SK-N-SH (cell line): ENCODE data around the gene ENPP7. TPM values are rescaled to one million over a fixed set of nuclear protein-coding genes. Genes with fewer than 3 reads are reported as not detected.

ENCODE experiments used
- CTCF ChIA-PET: fragments of 300-600, 350-600 bp; formaldehyde crosslinking; extraction: SDS; loops from one replicate; lab custom pipeline; 2021; lab: Yijun Ruan, JAX
- POLR2A ChIA-PET: fragments of 350-600 bp; sonication (Branson Sonifier 250); formaldehyde crosslinking; extraction: SDS; loops from one replicate; lab custom pipeline; 2020; ENCODE audit warnings: antibody characterized with exemption, inconsistent platforms; lab: Yijun Ruan, JAX
- DNase-seq: peaks from one replicate; pipeline ENCODE4 v3.0.0; 2012
- H2AFZ ChIP-seq: fragments of 200-600 bp; sonication (generic); 2 replicates; pipeline ENCODE4 v1.8.1; 2016; ENCODE audit warnings: antibody characterized with exemption, mild to moderate bottlenecking, low read depth
- H3F3A ChIP-seq: fragments of 200-600 bp; sonication (generic); replicated peaks from 2 replicates; pipeline ENCODE3; 2016; ENCODE audit warnings: antibody characterized with exemption, mild to moderate bottlenecking; ENCODE audit not compliant: insufficient read depth
- H3K27ac ChIP-seq, 2 experiments: fragments of 200-500 bp in 1 of 2; fragments of 200-600 bp in 1 of 2; sonication (Bioruptor generic) in 1 of 2; sonication (generic), shearing (Covaris generic) in 1 of 2; 2 replicates each; pipeline versions ENCODE4 v1.5.1 to v1.6.1; 2014 to 2016; ENCODE audit warnings: low read depth in 2 of 2, inconsistent platforms in 1 of 2, low read length in 1 of 2, mild to moderate bottlenecking in 1 of 2, mixed read lengths in 1 of 2
- H3K27me3 ChIP-seq: fragments of 200-600 bp; sonication (generic), shearing (Covaris generic); 2 replicates; pipeline ENCODE4 v1.6.1; 2016; ENCODE audit warnings: mixed run types; ENCODE audit not compliant: insufficient read depth
- H3K36me3 ChIP-seq, 2 experiments: fragments of 200-500 bp in 1 of 2; fragments of 200-600 bp in 1 of 2; sonication (Bioruptor generic) in 1 of 2; sonication (generic) in 1 of 2; replicated peaks in 1 of 2; 2 replicates each; pipeline versions ENCODE3 to v1.5.1; 2014 to 2016; ENCODE audit warnings: low read length in 1 of 2, mild to moderate bottlenecking in 1 of 2; ENCODE audit not compliant: insufficient read depth in 2 of 2, control insufficient read depth in 1 of 2
- H3K4me1 ChIP-seq, 2 experiments: fragments of 200-500 bp in 1 of 2; fragments of 200-600 bp in 1 of 2; sonication (Bioruptor generic) in 1 of 2; sonication (generic), shearing (Covaris generic) in 1 of 2; 2 replicates each; pipeline versions ENCODE4 v1.5.1 to v1.6.1; 2014 to 2016; ENCODE audit warnings: low read depth in 1 of 2, low read length in 1 of 2, mixed run types in 1 of 2; ENCODE audit not compliant: insufficient read depth in 2 of 2, control insufficient read depth in 1 of 2
- H3K4me2 ChIP-seq: fragments of 200-600 bp; sonication (generic), shearing (Covaris generic); 2 replicates; pipeline ENCODE4 v1.6.1; 2017; ENCODE audit warnings: mixed run types
- H3K4me3 ChIP-seq, 2 experiments: fragments of 200-500 bp in 1 of 2; fragments of 200-600 bp in 1 of 2; sonication (Bioruptor generic) in 1 of 2; sonication (generic), shearing (Covaris generic) in 1 of 2; 2 replicates each; pipeline versions ENCODE4 v1.5.1 to v1.8.1; 2014 to 2016; ENCODE audit warnings: low read depth in 2 of 2, inconsistent platforms in 1 of 2, low read length in 1 of 2, mild to moderate bottlenecking in 1 of 2, mixed read lengths in 1 of 2, moderate library complexity in 1 of 2
- H3K79me2 ChIP-seq: fragments of 200-600 bp; sonication (generic); 2 replicates; pipeline ENCODE4 v1.8.1; 2017; ENCODE audit warnings: mild to moderate bottlenecking; ENCODE audit not compliant: insufficient read depth
- H3K9ac ChIP-seq: fragments of 200-600 bp; sonication (generic); 2 replicates; pipeline ENCODE4 v1.6.1; 2017; ENCODE audit warnings: mixed run types
- H3K9me2 ChIP-seq: fragments of 200-600 bp; sonication (generic); 2 replicates; pipeline ENCODE4 v1.6.1; 2017; ENCODE audit warnings: mixed run types
- H3K9me3 ChIP-seq: fragments of 200-600 bp; sonication (generic); 2 replicates; pipeline ENCODE4 v1.6.1; 2017; ENCODE audit warnings: mixed run types, mild to moderate bottlenecking, moderate library complexity
- H4K20me1 ChIP-seq: fragments of 200-600 bp; sonication (generic); 2 replicates; pipeline ENCODE4 v1.6.1; 2017; ENCODE audit warnings: mild to moderate bottlenecking, mixed run types; ENCODE audit not compliant: insufficient read depth
- CHD2 ChIP-seq: fragments of 150-350 bp; IDR thresholded peaks from 2 replicates; pipeline ENCODE4 v1.6.1; 2018; ENCODE audit warnings: low read length; ENCODE audit not compliant: partially characterized antibody
- CTCF ChIP-seq: fragments of 200-600 bp; sonication (generic); IDR thresholded peaks from 2 replicates; pipeline ENCODE4 v1.6.1; 2017; ENCODE audit warnings: antibody characterized with exemption, mild to moderate bottlenecking, moderate library complexity
- FOSL2 ChIP-seq: IDR thresholded peaks from 2 replicates; pipeline ENCODE4 v1.4.0; 2012; ENCODE audit warnings: low read depth, mild to moderate bottlenecking, moderate library complexity, borderline replicate concordance
- FOXJ3 ChIP-seq: sonication (generic); formaldehyde crosslinking; IDR thresholded peaks from 2 replicates; pipeline ENCODE4 v1.5.1; 2020; ENCODE audit warnings: mild to moderate bottlenecking, missing genetic modification reagents
- GATA2 ChIP-seq: sonication (generic); formaldehyde crosslinking; IDR thresholded peaks from 2 replicates; pipeline ENCODE4 v1.5.0; 2020; ENCODE audit warnings: mild to moderate bottlenecking, missing genetic modification reagents
- JUND ChIP-seq: IDR thresholded peaks from 2 replicates; pipeline ENCODE4 v1.4.0; 2012
- MAX ChIP-seq: IDR thresholded peaks from 2 replicates; pipeline ENCODE4 v1.4.0; 2012; ENCODE audit warnings: low read depth
- MEF2A ChIP-seq: IDR thresholded peaks from 2 replicates; pipeline ENCODE4 v1.4.0; 2012; ENCODE audit warnings: low read depth, borderline replicate concordance
- NFIC ChIP-seq: IDR thresholded peaks from 2 replicates; pipeline ENCODE4 v1.4.0; 2012; ENCODE audit warnings: borderline replicate concordance
- POLR2AphosphoS5 ChIP-seq: IDR thresholded peaks from 2 replicates; pipeline ENCODE4 v1.6.1; 2012; ENCODE audit warnings: low read depth, low read length
- RFX5 ChIP-seq: IDR thresholded peaks from 2 replicates; pipeline ENCODE4 v1.6.1; 2012; ENCODE audit warnings: mild to moderate bottlenecking, improper control_type of control experiment, low read length
- RXRA ChIP-seq: IDR thresholded peaks from 2 replicates; pipeline ENCODE4 v1.4.0; 2012; ENCODE audit warnings: low read depth, mild to moderate bottlenecking, borderline replicate concordance
- SIN3A ChIP-seq: IDR thresholded peaks from 2 replicates; pipeline ENCODE4 v1.6.1; 2012; ENCODE audit warnings: low read depth, mild to moderate bottlenecking, low read length, moderate library complexity, borderline replicate concordance
- TCF12 ChIP-seq: IDR thresholded peaks from 2 replicates; pipeline ENCODE4 v1.4.0; 2012
- WGBS: methylation state at CpG from one replicate; pipeline ENCODE4 v1.1.6; 2017; ENCODE audit warnings: low lambda C conversion rate; 5-methylcytosine and 5-hydroxymethylcytosine counted together
- polyA plus RNA-seq, 3 experiments: library from polyadenylated mRNA; depleted of rRNA; stranded (reverse); fragments of >200 nt; gene quantifications; 2 replicates each; pipeline ENCODE4 v1.2.3, GENCODE V29; 2012
- TF ChIP-seq, protein P1 (sequence below): IDR thresholded peaks from 2 replicates; pipeline ENCODE4 v1.4.0; 2012; ENCODE audit warnings: low read depth, borderline replicate concordance

ENPP7 gene
- polyA plus RNA-seq, 1 of the 3 experiments (the other 2 are of a cell fraction), result not detected

DNA sequence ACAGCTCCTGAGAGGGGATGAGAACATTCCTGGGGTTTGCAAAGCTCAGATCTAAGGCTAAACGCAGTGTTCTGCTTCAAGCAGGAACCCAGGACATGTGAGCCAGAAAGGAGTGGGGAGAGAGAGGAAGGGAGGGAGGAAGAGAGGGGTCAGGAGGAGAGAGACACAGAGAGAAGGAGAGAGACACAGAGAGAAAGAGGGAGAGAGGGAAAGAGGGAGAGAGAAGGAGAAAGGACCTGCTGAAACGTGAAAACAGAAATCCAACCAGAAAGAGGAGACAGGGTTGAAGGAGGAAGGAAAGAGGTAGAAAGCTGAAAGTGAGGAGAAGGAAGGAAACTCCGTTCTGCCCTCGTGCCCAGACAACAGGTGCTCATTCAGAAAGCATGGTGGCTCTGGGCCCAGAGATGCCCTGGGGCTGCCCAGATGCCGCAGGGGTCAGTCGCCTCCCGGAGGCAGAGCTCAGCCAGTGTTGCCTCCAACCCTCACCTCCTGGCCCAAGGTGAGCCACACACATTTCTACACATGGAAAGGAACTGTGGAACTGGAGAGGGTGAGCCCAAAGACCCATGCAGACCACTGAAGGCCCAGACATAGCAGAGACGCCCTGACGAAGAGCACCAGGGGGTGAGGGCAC lies 49.0 kb upstream of the ENPP7 start:
- H4K20me1 ChIP-seq, result no peaks in the 10 kb centered on the region
- H3K27ac ChIP-seq, result no peak overlapping the region
- DNase-seq, result no peak
- ChIA-PET POLR2A (no interaction called here), CTCF (interaction anchor here (0.9 to 1.6 kb wide), 4 partner anchors 16 to 289 kb away, joined by 3 to 4 read pairs (median 4); no protein-coding TSS in a partner anchor)
- H2AFZ ChIP-seq, result no peak overlapping the region
- H3K4me1 ChIP-seq, result no peaks in the 10 kb centered on the region
- H3K4me2 ChIP-seq, result no peak overlapping the region
- H3K4me3 ChIP-seq, result no peak overlapping the region
- peaks cover 10% of the 10 kb centered on the region; the same call in 1 of the 2 replicates for H3K27me3 ChIP-seq
- H3K9ac ChIP-seq, result no peak overlapping the region
- H3F3A ChIP-seq, result no peaks in the 10 kb centered on the region
- no peaks in the 10 kb centered on the region for H3K36me3 ChIP-seq
- H3K9me3 ChIP-seq, result no peaks in the 10 kb centered on the region
- H3K9me2 ChIP-seq, result no peaks in the 10 kb centered on the region
- WGBS, result 47% methylated on average over 6 of the region's 9 CpGs
- no peaks in the 10 kb centered on the region for H3K79me2 ChIP-seq
- TF ChIP-seq NFIC (no peak), GATA2 (CRISPR knock-in tag) (no peak), FOXJ3 (CRISPR knock-in tag) (no peak), CTCF (no peak), CHD2 (no peak), POLR2AphosphoS5 (no peak), TCF12 (no peak), RFX5 (no peak), MAX (no peak), JUND (no peak), MEF2A (no peak), FOSL2 (no peak), SIN3A (no peak)
- TF ChIP-seq, protein P1, sequence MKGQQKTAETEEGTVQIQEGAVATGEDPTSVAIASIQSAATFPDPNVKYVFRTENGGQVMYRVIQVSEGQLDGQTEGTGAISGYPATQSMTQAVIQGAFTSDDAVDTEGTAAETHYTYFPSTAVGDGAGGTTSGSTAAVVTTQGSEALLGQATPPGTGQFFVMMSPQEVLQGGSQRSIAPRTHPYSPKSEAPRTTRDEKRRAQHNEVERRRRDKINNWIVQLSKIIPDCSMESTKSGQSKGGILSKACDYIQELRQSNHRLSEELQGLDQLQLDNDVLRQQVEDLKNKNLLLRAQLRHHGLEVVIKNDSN, result no peak

DNA sequence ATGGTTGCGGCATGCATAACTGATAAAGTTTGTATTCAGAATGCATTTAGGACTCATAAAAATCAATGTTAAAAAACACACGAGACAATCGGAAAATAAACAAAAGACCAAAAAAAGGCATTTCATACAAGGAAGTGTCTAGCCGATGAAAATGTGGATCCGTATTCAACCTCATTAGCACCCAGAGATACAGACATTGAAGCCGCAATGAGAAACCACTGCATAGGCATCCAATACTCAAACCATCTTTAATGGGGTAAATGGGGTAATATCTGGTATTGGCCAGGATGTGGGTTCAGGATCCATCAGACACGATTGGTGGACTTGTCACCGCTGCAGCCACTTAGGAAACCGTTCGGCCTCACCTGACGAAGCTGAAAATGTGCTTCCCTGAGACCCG lies 47.4 kb upstream of the ENPP7 start:
- 78% methylated on average over 12 of the region's 12 CpGs for WGBS
- no peaks in the 10 kb centered on the region for H3K4me1 ChIP-seq
- no peak overlapping the region for H3K9ac ChIP-seq
- H4K20me1 ChIP-seq, result no peaks in the 10 kb centered on the region
- ChIA-PET CTCF (no interaction called here), POLR2A (no interaction called here)
- H3K9me2 ChIP-seq, result no peaks in the 10 kb centered on the region
- H3K36me3 ChIP-seq, result no peaks in the 10 kb centered on the region
- H3K4me2 ChIP-seq, result no peak overlapping the region
- peaks cover 18% of the 10 kb centered on the region for H3K27me3 ChIP-seq
- H3F3A ChIP-seq, result no peaks in the 10 kb centered on the region
- H3K27ac ChIP-seq, result no peak overlapping the region
- DNase-seq, result no peak
- H3K4me3 ChIP-seq, result no peak overlapping the region
- no peak overlapping the region for H2AFZ ChIP-seq
- H3K9me3 ChIP-seq, result no peaks in the 10 kb centered on the region
- TF ChIP-seq GATA2 (CRISPR knock-in tag) (no peak), RXRA (no peak), JUND (no peak), NFIC (no peak)
- H3K79me2 ChIP-seq, result no peaks in the 10 kb centered on the region
